ENCODE data around the gene N4BP2L2.

- TF ChIP-seq POLR2A (IDR thresholded peaks at IDR 0.05; ENCODE audit: low read depth, low read length) (no peak), TAF1 (IDR thresholded peaks at IDR 0.05; ENCODE audit: low read depth, low read length) (no peak), PAX5 (IDR thresholded peaks at IDR 0.05; ENCODE audit: insufficient read depth, low read length, severe bottlenecking) (no peak), POLR2AphosphoS5 (IDR thresholded peaks at IDR 0.05; ENCODE audit: low read depth, low read length) (no peak)
These were observed 115.0 kb downstream of the N4BP2L2 start for GRCh38 chr13:32423592-32423991.

Data from GM12891 (cell line).